GM13977 (cell line): ENCODE results near the gene PRKAG2.

Source experiments
- DNase-seq: peaks from one replicate; pipeline ENCODE4 v3.0.0; 2012; ENCODE audit warnings: low spot score
- CTCF ChIP-seq: IDR thresholded peaks from 2 replicates; pipeline ENCODE4 v1.5.1; 2012; ENCODE audit warnings: mild to moderate bottlenecking, control low read depth; ENCODE audit not compliant: insufficient read depth; ENCODE audit errors: extremely low read depth, missing control alignments
- in situ Hi-C: fragments of 300-500 bp; cut with MboI; formaldehyde crosslinking; loops from one replicate; pipeline ENCODE4 v1.12.0; 2022; ENCODE audit warnings: low sequenced_read_pairs, low pct_unique_long_range_greater_than_20kb, mixed read lengths, inconsistent platforms; ENCODE audit not compliant: unreplicated experiment

Gene PRKAG2

GRCh38 chr7:151809146-151809863 is 67.6 kb downstream of the PRKAG2 start:
- no peak for TF ChIP-seq CTCF
- in situ Hi-C loops = no loop called here
- DNase-seq = no peak

- no peak for DNase-seq
- no peak for TF ChIP-seq CTCF
- in situ Hi-C loops = no loop called here
Measured at GRCh38 chr7:151808400-151809145, 68.3 kb downstream of the PRKAG2 start.

- TF ChIP-seq CTCF = no peak
- no peak for DNase-seq
- in situ Hi-C loops = no loop called here
Measured at GRCh38 chr7:151807846-151808245, 69.1 kb downstream of the PRKAG2 start.

- TF ChIP-seq CTCF = no peak
- in situ Hi-C loops = no loop called here
Measured at GRCh38 chr7:151806952-151807775, 69.8 kb downstream of the PRKAG2 start.

GRCh38 chr7:151806204-151806603 is 70.7 kb downstream of the PRKAG2 start:
- in situ Hi-C loops = no loop called here
- no peak for DNase-seq
- TF ChIP-seq CTCF = no peak

More at GRCh38 chr7:151806952-151807775, 69.8 kb downstream of the PRKAG2 start:
- no peak for DNase-seq

GRCh38 chr7:151805191-151805590 is 71.7 kb downstream of the PRKAG2 start:
- TF ChIP-seq CTCF = no peak
- no peak for DNase-seq
- in situ Hi-C loops = no loop called here
